Hepatic stellate cell (primary cell): ENCODE measurements around the gene ULK4.
"Not testable (repeated sequence)": the region's sequence is repeated elsewhere in the genome, so short reads cannot be mapped to it uniquely, and the experiment has no call there.

Experiments used
- DNase-seq: peaks from one replicate; pipeline ENCODE4 v3.0.0; 2011; ENCODE audit warnings: low spot score

Gene ULK4

GRCh38 chr3:41502023-41502422 lies 459.9 kb downstream of the ULK4 start:
- DNase-seq, result no peak

DNA sequence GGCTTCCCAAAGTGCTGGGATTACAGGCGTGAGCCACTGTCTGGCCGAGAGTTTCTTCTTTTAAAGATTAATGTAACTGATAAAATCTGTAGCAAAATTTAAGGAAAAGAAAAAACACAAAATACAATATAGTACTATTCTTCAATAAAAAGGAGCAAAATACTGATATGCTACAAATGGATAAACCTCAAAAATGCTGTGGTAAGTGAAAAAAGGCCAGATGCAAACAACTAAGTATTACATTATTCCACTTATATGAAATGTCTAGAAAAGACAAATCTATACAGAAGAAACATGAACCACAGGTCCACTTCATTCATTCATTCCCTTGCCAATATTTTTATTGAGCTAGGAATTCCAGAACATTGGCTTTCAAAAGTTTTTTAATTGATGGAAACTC lies 463.1 kb downstream of the ULK4 start:
- DNase-seq, result no peak

DNA sequence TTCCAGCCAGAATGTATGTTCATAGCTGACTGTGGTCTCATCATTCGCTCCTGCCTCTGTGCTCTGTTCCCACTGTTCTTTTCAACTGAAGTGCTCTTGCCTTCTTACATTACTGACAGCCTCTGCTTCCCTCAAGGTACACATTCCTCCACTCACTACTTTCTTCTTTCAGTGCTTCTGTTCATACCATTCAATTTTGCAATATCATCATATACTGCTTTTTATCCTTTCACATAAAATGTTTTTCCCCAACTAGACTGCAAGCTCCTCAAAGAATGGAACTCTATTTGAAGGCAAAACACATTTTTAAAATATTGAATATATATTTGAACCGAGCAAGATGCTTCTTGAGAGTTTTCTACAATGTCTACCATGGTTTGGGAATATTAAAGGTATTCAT lies 471.5 kb downstream of the ULK4 start:
- DNase-seq, result no peak

GRCh38 chr3:41489231-41489630 lies 472.7 kb downstream of the ULK4 start:
- no peak for DNase-seq

DNA sequence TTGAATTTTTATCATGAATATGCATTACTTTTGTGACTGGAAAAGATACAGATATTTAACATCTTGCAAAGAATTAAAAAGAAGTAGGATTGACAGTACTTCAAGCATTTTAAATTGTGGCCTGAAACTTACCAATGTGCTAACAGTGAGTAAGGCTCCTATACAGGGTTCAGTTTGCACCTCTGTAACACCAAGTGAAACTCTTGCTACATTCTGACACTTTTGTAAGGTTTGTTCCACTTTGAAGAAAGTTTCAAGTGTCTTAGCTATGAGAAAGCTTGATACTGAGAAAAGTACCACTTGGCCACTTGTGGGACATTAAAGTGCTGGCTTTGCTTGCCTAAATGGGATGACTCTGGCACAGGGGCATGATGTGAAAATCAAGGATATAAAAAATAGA lies 473.4 kb downstream of the ULK4 start:
- DNase-seq, result no peak

DNA sequence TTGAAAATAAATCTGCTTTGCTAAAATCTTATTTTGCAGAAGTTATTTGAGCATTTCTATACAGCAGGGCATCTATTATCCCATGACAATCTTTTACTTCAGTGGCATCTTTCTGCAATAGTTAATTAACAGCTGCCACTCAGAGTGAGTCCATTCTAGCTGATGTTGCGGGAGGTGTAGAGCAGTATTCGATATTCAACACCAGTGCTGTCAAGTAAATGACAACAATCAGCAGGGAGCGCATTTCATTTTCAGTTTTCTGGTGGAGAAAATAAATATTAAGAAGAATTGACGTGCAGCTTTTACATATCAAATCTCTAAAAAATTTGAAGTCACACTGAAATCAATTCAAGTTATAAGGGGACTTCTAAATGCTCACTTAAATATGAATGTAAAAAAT lies 476.4 kb downstream of the ULK4 start:
- no peak for DNase-seq

- no peak for DNase-seq
Observed at GRCh38 chr3:41482134-41482533, 479.8 kb downstream of the ULK4 start.

DNA sequence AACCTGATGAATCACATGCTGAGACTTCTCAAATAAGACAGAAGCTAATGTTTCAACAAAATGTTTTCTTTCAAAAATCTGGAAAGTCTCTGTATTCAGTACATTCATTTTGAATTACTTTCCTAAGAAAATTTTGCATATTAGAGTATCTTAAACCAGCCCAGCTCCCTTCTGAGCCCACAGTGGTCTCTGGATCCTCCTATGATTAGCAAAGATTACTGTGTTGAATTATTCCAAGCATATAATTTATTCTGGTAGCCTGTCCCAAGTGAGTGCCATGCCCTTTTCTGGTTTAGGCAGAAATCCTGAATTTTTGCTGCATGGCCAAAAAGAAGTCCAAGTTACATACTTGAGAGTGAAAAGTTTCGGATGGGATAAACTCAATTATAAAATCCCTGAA lies 483.6 kb downstream of the ULK4 start:
- no peak for DNase-seq

DNA sequence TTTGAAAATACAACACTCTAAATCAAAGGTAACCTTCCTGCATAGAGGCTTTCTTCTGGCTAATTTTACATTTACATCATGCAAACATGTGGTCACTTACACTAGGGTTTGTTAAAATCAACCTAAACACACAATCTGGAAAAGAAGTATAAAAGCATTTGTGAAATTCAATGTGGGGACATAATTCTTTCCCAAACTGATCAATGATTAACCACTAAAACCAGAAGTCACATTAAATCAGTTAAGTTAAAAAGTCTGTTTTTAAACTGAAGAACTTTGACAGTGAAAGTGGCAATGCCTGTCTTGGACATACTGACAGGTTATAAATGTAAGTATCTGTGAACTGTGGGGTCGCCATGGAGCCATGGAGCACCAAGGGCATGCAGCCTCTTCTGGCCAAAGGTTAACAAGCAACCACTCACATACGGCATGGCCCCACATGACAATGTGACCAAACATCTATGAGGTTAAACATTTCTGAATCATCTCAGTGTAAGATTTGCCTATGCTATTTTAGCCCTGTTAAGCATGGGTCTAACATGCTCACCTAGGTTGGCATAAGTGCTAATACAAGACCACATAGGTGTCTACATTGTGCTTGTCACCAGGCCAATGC lies 484.4 kb downstream of the ULK4 start:
- no peak for DNase-seq

GRCh38 chr3:41469083-41469482 lies 492.8 kb downstream of the ULK4 start:
- DNase-seq, result no peak

DNA sequence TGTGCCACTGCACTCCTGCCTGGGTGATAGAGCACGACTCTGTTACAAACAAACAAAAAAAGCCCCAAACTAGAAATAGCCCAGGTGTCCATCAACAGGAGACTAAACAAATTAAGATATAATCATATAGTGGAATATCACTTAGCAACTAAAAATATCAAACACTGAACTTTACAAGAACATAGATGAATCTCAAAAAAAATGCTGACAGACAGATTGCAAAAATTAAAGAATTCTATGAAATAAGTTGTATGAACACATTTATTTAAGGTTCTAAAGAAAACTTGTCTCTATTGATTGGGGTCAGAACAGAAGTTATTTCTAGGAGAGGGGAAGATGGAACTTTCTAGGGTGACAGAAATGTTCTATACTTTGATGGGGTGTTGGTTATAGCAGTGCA lies 494.4 kb downstream of the ULK4 start:
- DNase-seq, result no peak

DNA sequence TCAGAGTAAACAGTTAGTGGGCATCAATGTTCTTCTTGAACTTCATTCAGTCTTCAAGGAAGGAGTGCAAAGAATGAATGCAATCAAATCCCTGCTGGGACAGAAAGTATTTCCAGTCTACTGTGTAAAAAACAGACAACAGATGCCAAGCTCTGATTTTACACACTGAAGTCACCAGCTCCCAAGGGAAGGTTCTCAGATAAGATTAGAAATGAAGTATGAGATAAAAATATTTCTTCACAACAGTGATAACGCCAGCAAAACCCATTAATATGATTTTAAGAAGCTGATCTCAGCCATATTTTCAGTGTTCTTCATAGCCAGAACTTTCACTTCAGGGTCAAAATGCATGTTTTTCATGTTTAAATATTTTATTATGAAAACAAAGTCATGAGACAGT lies 497.0 kb downstream of the ULK4 start:
- DNase-seq, result no peak

- DNase-seq, result no peak
Observed at GRCh38 chr3:41464401-41464800, 497.5 kb downstream of the ULK4 start.

- no peak for DNase-seq
Observed at GRCh38 chr3:41462103-41462691, 499.7 kb downstream of the ULK4 start.

GRCh38 chr3:41460736-41461135 lies 501.2 kb downstream of the ULK4 start:
- no peak for DNase-seq

DNA sequence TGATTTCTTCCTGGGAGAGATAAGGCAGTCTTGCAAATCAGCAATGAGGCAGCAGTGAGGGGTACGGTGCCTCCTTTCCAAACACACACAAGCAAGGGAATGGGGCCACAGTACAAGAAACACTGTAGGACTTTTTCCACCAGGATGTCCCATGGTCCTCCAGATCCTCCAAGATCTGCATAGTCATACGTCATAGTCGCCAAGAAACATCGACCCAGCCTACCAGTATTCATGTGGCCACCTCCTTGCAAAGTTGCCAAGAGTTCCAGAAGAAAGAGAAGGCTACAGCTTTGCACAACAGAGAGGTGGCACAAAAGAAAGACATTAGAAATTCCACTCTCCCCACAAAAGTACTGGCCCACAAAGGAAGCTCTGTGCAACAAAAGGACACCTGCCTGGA lies 504.7 kb downstream of the ULK4 start:
- DNase-seq, result no peak

- no peak for DNase-seq
Observed at GRCh38 chr3:41456162-41456561, 505.7 kb downstream of the ULK4 start.

GRCh38 chr3:41453618-41454017 lies 508.3 kb downstream of the ULK4 start:
- DNase-seq, result not testable (repeated sequence)

DNA sequence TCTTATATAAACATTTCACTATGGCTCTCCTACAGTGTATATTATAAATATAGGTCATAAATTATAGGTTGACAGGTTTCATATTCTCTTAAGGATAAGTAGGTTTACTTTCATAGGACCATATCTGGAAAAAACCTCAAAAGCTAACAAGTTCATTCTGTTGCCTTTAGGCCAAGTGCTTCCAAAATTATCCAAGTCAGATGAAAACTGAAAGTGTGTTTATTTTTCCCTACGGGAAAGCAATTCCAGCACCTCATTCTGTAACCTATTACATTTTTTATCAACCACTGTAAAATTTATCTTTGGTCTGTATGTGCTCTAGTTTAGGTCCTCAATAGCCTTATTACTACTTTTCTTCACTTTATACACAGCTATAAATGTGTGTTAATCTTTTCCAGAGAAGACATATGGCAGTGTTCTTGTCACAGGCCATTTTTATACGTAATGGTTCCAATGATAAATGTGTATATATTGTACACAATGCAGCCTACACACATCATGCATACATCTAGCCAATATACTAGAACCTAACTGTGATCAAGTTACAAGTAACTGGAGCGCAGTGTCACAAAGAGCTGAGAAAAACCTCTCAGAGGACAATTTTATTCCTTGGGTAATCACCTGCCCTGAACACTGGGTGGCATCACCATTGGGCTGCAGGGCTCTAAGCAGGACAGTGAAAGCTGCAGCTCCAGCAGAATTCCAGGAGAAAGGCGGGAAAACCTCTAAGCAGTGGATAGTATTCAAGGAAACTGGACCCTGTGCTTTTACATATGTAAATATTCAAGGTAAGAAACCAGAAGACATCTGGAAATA lies 511.3 kb downstream of the ULK4 start:
- DNase-seq, result no peak

DNA sequence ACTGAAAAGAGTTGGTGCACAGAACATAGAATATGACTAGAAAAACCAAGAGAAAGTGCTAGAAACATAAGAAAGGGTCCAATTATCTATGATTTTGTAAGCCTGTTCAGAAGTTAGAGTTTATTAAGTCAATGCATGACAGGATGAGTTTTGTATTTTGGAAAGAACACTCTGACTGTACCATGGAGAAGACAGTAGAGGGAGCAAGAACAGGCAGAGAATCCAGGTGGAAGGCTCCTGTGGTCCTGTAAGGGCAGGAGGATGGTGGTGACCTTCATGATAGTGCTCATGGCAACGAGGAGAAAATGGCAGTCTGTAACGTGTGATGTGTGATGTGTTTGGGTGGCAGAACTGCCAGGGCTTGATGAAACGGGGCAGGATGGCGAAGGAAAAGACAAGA lies 513.5 kb downstream of the ULK4 start:
- DNase-seq, result no peak

- DNase-seq, result no peak
Observed at GRCh38 chr3:41447701-41448100, 514.2 kb downstream of the ULK4 start.

- not testable (repeated sequence) for DNase-seq
Observed at GRCh38 chr3:41446316-41446715, 515.6 kb downstream of the ULK4 start.

- no peak for DNase-seq
Observed at GRCh38 chr3:41441568-41441967, 520.3 kb downstream of the ULK4 start.

DNA sequence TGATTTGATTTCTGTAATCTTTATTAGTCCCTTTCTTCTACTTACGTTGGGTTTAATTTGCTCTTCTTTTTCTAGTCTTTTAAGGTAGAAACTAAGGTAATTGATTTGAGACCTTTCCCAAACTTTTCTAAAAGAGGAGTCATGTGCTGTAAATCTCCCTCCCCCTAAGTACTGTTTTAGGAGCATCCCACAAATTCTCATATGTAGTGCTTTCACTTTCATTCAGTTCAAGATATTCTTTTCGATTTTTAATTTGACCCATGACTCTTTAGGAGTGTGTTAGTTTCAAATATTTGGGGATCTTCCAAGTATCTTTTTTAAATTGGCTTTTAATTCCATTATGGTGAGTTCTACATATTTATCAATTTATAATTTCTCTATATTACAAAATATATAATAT lies 520.8 kb downstream of the ULK4 start:
- no peak for DNase-seq
